NOMO-1 treated with DMSO at 0.1 percent for 48 hours (cell line): ENCODE results near the gene DNASE2B.

Experiments
- DNase-seq: peaks from one replicate; lab custom pipeline; 2025; ENCODE audit not compliant: unreplicated experiment; lab: John Stamatoyannopoulos, UW

Gene DNASE2B, protein sequence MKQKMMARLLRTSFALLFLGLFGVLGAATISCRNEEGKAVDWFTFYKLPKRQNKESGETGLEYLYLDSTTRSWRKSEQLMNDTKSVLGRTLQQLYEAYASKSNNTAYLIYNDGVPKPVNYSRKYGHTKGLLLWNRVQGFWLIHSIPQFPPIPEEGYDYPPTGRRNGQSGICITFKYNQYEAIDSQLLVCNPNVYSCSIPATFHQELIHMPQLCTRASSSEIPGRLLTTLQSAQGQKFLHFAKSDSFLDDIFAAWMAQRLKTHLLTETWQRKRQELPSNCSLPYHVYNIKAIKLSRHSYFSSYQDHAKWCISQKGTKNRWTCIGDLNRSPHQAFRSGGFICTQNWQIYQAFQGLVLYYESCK

DNA sequence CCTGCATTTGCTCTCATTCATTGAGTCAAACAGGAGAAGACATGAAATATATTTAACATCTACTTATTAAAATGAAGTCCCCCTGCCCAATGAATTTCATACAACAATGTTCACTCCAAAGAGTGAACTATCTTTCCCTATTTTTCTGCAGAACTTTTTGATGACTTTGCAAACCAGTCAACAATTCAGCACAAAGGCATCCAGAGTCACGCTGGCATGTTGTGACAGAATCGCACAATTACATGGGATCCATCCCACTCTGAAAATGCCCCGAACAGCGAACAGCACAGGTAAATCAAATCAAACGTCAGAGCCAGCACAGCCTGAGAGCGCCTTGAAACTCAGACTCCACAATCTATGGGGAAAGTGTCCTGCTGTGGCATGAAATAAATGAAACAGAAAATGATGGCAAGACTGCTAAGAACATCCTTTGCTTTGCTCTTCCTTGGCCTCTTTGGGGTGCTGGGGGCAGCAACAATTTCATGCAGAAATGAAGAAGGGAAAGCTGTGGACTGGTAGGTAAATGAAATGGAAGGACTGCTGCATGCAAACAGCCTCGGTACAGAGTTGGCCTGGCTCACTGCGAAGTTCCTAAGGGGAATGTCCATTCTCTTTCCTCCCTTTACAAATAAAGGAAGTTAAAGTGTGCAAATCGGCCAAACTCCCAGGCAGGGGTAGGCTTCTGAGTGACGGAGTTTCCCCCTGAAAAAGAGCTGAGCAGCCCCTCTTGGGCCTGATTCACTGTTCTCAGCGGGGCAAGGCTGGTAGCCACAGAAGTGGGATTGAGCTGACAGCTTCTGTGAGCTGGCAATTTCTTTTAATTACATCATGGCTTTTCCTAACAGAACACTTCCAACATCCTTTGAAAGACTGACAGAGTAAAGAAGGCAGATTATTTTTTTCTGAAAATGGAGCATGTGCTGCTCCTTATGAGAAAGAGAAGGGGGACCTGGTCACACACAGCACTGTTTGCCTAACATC is at the start of gene DNASE2B:
TSS of gene DNASE2B (plus strand) at position 310 of the 981 bp plus-strand sequence. CDS start at position 391, 81 bp downstream.
- DNase-seq: no peak

DNA sequence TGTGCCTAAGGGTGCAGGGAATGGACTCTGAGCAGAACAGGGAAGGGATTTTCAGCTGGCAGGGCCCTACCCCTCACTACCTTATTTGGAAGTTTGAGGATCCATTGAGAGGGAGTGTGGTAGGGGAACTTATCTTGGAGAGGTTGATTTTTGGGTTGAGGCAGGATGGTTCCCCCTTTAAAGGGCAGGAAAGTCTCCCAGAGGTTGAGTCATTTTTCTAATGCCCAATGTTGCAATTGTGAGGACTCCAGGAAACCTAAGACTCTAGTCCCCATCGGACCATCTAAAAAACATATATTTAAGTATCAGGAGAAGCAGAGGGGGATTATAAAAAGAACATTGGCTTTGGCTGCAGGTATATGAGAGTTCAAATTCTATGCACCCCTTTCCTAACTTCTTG is 49.5 kb upstream of the DNASE2B start:
- DNase-seq: no peak

DNA sequence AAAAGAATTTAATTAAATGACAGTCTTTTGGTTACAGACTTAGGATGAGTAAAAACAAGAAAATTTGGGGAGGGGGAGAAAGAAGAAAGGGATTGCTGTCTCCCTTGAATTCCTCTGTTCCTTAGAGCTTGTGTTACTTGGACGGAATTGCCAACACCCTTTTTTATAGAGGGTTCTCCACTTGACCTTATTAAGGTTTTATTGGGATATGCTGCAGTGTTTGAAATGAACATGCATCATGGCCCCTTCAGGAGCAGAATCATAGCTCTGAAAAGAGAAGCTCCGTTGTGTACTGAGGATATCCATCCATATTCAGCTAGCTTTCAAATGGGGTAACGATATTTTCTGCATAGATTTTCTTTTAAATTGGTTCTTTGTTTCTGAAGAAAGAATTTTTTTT is 48.2 kb upstream of the DNASE2B start:
- DNase-seq: no peak

DNA sequence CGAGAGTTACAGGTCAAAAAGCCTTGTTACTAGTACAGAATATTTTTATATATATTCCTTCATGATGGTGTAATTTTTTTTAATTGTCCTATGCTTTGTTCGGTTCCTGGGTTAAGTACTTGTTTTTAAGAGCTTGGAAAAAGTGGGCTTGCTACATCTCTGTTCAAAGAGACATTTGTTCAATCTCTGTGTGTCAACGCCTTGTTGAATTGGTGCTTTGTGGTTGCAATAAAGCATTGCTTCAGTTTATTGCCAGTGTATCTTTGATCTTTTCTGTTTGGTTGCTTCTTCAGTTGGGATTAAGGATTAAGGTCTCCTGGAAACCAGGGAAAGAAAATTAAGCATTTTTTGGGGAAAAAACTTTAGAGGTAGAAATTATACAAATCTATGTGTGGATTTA is 47.7 kb upstream of the DNASE2B start:
- no peak for DNase-seq

DNA sequence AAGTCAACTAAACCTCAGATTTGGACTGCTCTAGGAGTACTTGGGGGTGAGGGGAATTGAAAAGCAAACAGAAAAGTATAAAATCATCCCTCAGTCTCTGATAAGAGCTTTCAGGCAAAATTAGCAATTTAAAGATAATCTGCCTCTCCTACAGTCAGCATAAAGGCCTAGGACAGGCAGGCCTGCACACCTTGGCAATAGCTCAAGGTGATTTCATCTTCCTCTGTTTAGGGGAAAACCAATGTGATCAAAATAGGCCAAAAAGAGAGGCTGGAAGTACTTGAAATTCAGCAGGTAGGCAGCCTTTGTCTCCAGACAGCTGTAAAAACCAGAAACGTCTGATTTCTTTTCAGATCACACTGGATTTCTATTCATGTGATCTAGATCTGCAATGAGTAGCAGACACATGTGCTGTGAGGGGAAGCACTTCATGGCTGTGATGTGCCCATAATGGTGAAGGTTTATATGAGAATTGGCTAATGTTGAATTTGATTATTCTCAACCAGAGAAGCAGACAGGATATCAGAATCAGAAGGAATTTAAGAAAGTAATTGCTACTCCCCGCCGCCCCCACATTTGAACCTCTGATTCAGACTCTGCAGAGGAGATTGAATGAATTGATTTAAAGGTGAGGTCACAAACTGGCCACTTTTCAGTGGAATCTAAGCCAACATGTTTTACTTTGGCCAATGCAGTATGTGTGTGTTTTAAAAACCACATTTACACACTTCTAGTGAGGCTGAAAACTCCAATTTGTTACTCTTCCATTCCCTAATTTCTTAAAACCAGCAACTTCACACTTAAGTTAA is 45.8 kb upstream of the DNASE2B start:
- no peak for DNase-seq

DNA sequence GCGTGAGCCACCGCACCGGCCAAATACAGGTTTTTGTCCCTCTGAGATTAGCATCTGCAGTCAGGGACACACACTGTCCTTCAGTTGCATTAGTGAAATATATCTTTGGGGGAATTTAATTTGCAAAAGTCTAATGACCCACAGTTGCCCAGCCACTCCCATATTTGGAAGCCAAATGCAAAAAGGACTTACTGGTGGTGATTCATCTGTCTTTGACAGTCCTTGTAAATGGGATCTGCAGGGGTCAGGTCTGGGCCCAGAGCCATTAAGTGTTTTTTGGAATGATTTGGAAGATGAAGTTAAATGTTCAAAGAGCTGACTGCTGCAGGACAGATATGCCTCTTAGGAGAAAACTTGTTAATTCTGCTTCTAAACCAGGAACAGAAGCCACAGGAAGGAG is 44.6 kb upstream of the DNASE2B start:
- no peak for DNase-seq

DNA sequence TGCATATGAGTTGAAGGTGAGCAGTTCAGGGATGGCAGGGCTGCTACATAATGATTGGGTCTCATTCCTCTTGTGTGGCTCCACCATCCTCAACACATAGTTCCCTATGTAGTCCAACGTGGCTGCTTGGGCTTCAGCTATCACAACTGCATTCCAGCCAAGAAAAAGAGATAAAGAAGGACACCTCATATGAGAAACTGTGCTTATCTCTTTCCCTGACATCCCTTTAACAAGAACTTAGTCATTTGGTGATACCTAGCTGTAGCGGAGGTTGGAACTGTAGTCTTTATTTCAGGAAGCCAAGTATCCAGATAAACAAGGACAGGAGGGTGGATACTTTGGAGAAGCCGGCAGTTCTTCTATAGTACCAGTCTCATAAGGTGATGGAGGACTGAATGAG is 42.7 kb upstream of the DNASE2B start:
- no peak for DNase-seq

DNA sequence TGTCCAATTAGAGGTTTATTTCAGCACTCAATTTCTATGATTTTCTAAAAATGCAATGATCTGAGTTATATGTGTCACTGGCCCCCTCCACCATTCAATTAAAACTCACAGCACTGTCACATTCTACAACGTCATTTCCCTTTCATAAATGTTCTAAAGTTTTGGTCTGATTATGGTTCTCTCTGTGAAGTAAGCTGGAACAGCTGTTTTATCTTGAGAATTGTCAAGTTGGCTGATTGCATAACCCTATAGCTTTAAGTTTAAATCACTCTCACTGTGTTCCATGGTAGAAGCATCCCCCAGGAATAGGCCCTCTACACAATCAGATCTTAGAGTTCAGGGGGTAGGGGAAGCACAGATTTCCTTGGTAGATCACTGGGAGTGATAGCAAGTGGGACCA is 41.4 kb upstream of the DNASE2B start:
- no peak for DNase-seq

DNA sequence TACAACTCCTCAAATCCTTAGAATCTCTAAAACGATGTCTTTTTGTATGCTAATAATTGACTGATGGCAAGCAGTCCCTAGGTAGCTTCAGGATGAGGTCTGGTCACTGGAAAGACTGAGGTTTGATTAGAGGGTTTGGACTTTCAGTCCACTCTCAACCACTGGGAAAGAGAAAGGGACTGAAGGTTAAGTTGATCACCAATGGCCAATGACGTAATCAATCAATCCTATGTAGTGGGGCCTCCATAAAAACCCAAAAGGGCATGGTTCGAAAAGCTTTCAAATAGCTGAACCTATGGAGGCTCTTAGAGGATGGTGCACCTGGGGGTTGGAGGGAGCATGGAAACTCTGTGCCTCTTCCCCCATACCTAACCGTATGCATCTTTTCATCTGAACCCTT is 39.6 kb upstream of the DNASE2B start:
- no peak for DNase-seq

DNA sequence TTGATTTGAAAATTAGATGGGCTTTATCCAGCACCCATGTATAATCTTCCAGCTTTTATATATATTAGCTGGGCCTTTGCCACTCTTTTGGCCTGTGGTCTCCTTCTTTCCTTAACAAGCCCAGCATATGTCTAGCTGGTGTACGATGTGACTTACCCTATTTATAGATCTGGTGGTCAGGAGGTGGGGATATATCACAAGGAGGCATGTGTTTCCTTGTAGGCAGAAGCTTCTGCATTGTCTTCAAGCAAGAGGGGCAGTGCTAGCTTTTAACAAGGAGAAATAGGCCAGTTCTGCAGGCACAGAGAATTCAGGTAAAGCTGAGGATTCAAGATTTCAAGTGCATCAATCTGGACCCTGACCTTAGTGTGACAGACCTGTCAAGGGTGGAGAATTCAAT is 38.0 kb upstream of the DNASE2B start:
- no peak for DNase-seq

DNA sequence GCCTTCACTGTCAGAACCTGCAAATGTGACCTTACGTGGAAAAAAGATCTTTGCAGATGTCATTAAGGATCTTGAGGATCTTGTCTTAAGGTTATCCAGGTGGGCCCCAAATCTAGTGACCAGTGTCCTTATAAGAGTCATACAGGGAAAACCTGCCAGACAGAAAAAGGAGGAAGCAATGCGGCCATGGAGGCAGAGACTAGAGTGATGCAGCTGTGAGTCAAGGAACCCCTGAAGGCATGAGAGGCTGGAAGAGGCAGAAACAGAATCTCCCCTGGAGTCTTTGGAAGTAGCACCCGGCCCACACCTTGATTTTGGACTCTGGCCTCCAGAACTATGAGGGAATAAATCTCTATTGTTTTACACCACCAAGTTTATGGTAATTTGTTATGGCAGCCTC is 36.5 kb upstream of the DNASE2B start:
- DNase-seq: no peak

DNA sequence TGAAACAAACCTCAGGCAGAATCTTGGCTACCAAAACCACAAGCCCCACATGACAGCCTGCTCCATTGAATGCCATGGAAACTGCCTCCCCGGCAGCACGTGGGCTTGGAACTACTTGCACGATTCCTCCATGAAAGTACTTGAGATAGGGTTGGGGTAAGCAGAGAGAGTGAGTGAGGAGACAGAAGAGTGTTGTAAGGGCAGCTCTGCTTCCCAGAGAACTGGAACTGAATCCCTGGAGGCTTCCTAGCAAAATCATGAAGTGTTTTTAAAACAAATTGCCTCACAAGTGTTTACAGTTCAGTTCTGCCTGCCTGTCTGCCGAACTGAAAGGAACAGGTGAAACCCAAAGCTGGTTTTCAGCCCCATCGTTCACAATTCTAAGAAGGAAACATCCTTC is 35.3 kb upstream of the DNASE2B start:
- DNase-seq: no peak

DNA sequence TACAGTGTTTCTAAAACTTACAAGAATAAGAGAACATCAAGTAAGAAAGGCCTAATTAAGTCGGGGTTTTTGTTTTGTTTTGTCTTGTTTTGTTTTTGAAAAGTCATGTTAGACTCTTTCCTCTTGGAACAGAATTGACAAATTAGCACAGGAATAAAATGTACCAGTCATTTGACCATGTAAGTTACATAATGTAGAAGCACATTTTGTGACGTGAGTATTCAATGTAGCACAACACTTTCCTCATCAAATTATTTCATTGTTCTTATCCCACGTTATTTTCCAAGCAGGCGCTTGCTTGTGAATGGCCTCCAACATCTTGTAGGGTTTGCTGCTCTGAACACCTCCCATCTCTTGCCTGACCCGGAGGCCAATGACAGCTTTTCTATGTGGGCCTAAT is 34.7 kb upstream of the DNASE2B start:
- DNase-seq: no peak

DNA sequence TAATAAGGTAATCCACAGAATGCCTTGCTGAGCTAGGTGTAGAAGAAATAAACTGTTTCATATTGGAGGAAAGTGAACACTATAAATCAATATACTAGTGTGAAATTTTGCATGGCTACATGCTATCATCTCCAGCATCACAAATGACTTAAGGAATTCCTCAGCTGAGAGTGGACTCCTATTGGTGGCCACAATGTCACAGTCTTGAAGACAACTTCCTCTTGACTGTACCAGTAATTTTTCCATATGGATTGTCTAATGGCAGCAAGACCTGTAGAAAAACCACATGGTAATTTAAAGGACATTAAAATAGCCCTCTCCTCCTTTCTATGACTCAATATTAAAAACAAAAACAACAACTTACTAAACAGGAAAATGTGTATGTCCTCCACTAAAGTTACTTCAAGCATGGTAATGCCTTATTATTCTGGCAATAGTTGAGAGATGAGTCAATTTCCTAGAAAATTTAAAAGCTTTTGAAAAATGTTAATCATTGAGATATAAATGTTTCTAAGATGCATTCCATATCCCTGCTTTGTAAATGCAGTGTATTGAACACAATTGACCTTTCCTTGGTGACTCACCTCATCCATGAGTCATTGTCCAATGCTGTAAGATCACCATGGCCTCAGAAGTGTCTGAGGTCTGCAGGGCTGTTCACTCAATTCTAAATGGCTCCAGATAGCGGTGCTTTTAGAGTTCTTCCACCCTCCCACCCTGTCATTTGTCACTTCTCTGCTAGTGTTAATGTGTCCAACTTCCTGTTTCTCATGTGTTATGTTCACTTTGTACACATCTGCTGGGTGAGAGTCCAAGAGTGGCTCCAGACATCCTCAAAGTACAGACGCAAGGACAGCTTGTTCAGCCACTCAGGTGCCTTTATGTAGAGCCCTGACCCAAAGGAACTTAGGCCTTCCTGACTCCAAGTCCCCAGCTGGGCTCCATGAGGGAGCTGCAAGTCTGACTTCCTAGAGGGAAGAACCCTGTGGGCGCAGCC is 32.8 kb upstream of the DNASE2B start:
- DNase-seq: peak; percentile 48

DNA sequence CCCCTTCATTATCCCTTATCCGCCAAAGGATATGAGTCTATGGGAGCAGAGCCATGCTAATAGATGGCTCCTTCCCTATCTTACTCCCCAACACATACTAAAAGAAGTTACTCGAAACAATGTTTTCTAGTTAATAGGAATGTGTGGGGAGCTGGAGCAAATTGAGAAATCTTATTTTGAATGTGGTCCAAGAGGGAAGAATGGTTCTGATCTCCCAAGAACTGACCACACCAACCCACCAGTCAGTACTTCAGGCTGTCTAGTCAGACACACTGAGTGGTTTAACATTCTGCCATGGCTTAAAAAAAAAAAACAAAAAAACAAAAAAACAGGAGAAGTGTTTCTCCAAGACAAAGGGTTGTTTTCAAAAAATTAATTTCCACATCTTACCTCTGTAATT is 31.5 kb upstream of the DNASE2B start:
- no peak for DNase-seq

DNA sequence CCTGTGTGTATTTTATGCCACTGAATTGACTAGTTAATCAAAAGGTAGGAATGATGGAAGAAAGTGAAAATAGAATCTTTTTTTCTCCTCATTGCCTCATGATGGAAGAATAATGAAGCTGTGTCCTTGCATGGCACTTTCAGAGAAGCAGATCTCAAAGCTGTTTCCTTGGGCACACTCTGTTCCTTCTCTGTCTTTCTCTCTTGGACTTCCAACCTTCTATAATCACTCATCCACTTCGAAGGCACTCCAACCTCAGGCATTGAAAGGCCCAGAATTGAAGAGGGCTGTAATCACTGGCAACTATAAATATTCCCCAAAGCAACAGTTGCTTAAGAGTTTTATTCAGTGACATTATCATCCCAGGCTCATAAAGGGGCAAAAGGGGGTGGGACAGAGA is 31.1 kb upstream of the DNASE2B start:
- no peak for DNase-seq

DNA sequence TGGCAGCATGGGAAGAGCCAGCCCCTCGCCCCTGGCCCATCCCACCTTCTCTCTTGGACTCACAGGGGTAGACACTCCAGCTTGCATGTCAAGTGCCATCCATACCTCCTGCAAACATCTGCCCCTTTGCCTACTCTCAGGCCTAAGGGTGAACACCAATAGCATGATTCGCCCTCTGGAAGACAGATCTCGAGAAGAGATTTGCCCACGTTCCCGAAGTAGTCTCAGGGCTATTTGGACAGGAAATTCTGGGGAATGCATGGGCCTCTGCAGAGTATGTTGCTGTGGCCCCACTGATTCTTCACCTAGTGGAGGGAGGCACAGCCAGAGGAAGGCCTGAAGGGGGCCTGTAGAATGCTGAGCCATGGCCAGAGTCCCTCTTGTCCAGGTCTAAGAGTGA is 29.8 kb upstream of the DNASE2B start:
- no peak for DNase-seq

DNA sequence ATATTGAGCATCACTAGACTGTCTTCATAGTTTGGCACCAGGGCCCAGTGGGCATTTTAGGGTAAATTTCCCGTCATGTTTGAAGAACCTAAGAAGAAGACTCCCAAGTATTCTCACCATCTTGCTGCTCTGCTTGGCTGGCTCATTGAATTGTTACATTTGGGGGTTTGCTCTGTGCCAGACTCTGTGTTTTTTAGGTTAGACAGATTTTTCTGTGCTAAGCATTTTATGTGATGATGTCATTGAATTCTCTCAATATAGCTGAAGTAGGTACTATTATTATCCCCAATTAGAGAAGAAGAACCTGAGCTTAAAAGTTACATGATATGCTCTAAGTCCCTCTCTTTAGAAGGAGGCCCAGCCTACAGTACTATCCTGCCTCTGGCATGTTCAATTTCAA is 28.0 kb upstream of the DNASE2B start:
- no peak for DNase-seq

DNA sequence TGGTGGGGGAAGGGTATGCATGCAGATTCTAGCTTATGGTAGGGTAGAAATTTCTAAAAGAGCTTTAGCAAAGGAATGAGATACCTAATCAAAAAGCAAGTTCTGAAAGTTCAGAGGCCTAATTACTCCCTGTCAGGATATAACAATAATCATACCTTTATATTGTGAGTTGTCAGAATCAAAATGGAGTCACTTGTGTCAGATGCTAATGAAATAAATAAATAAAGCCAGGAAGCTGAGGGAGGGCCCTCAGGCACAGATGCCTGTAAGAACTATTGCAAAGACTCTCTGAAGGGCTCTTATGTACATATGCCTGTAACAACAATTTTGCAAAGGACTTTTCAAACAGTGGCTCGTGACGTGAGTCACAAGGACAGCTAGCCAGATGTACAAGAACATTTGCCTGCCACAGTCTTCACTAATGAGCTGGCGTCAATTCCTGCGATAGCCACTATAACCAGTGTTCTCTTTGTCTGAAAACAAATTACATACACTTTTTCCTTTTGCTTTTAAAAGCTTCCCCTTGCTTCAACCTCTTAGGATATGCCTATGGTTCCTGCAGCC is 27.4 kb upstream of the DNASE2B start:
- no peak for DNase-seq
